Astrocyte of the spinal cord (primary cell): ENCODE results near the gene CCDC138.

Experiments used
- DNase-seq: peaks from one replicate; pipeline ENCODE4 v3.0.0; 2011; ENCODE audit warnings: low read depth, low spot score
- H3K4me3 ChIP-seq: 2 replicates; pipeline ENCODE4 v1.5.1; 2011; ENCODE audit warnings: low read depth, mild to moderate bottlenecking, low read length, moderate library complexity
- CTCF ChIP-seq: IDR thresholded peaks from 2 replicates; pipeline ENCODE4 v1.5.1; 2012; ENCODE audit warnings: low read depth, mild to moderate bottlenecking, low read length, inconsistent platforms
- in situ Hi-C: cut with HindIII; loops from 2 replicates; pipeline ENCODE4 v1.10.0; 2017; ENCODE audit warnings: low sequenced_read_pairs

Gene CCDC138

GRCh38 chr2:108813732-108814131 lies 27.2 kb downstream of the CCDC138 start:
- no peak for TF ChIP-seq CTCF
- in situ Hi-C loops = no loop called here
- DNase-seq = no peak
- H3K4me3 ChIP-seq = no peak overlapping the region

- TF ChIP-seq CTCF = no peak
- in situ Hi-C loops = no loop called here
These were observed 33.9 kb downstream of the CCDC138 start for GRCh38 chr2:108820482-108820881.

GRCh38 chr2:108823286-108823685 lies 36.7 kb downstream of the CCDC138 start:
- TF ChIP-seq CTCF = no peak
- no peak overlapping the region for H3K4me3 ChIP-seq
- in situ Hi-C loops = no loop called here
- DNase-seq = no peak

More at GRCh38 chr2:108820482-108820881, 33.9 kb downstream of the CCDC138 start:
- no peak for DNase-seq
- no peak overlapping the region for H3K4me3 ChIP-seq

GRCh38 chr2:108824316-108825070 lies 37.9 kb downstream of the CCDC138 start:
- H3K4me3 ChIP-seq = no peak overlapping the region
- no peak for TF ChIP-seq CTCF
- in situ Hi-C loops = no loop called here
- DNase-seq = no peak

- H3K4me3 ChIP-seq = no peak overlapping the region
- DNase-seq = no peak
- no peak for TF ChIP-seq CTCF
- in situ Hi-C loops = no loop called here
These were observed 38.7 kb downstream of the CCDC138 start for GRCh38 chr2:108825254-108825653.

- DNase-seq = no peak
- no peak overlapping the region for H3K4me3 ChIP-seq
- no peak for TF ChIP-seq CTCF
- in situ Hi-C loops = no loop called here
These were observed 39.2 kb downstream of the CCDC138 start for GRCh38 chr2:108825736-108826135.
